ENCODE measurements around the gene CDC42.

CDC42 gene

DNA sequence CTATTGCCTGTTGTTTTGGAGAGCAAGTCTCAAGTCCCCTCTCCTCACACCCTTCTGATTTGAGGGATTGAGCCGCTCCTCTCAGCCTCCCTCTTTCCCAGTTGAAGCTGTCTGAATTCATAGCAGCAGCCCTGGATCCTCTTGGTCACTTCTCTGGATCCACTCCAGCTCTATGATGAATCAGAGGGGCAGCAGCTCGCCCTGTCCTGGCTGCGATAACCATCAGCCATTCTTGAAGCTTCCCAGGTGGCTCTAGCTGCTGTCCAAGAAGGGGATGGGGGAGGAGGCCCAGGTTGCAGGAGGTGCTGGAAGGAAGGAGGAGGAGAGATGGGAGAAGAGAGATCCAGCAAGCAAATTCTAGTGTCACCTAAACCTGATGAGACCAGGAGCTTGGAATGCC, 59.1 kb downstream of the CDC42 start:
- no peak for DNase-seq

DNA sequence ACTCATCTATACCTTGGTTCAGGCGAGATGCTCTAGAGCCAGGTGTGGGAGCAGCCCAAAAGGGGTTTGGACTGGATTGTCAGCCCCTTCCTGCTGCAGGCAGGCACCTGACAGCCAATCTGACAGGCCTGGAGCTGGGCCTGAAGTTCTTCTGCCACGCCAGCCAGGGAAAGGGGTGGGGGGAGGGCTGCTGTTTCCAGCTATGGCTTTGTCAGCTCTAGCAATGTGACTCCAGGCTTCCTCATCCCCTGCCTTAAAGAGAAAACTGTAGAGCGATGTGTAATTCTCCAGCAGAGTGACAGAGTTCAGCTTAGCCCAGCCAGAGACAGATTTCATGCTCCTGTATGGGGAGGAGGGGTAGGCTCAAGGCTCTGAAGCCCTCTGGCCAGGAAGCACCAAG, 60.0 kb downstream of the CDC42 start:
- DNase-seq, result no peak

DNA sequence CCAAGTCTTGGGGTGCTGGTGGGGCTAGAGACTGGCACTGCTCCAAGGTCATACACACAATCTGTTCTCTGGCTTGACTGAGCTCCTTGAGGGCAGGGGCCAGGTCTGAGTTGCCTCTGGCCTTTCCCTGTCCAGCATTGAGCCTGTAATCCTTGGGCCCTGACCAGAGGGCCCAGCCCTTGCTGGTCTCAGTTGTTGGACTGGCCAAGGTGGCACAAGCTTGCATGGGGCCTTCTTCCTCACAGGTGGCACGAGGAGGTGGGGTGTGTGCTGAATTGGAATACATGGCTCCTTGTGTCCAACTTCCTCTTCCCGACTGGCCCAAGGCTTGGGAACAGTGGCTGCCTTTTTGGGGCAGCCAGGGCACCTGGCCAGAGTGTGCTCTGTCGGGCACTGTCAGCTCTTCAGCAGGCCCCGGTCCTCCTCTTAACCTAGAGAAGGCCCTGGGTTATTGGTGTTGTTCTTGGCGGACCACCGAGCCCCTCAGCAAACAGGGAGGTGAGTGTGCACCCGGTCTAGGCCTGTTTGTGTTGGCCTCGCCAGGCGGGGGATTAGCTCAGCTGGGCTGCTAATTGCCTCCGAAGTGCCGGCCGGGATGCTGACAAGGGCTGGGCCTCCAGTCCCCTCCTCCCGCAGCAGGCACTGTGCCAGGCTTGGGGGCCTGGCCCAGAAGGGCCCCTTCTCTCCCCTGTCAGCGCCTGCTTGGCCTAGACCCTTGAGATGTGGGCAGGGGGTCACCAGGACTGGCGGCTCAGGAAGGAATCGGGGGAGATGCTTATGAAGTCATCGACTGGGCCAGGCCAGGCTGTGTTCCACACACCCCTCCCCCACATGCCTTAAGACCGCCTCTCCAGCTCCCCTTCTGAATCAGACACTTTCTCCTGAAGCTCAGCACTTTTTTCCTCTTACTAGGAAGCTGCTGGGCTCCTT, 61.8 kb downstream of the CDC42 start:
- no peak for DNase-seq

DNA sequence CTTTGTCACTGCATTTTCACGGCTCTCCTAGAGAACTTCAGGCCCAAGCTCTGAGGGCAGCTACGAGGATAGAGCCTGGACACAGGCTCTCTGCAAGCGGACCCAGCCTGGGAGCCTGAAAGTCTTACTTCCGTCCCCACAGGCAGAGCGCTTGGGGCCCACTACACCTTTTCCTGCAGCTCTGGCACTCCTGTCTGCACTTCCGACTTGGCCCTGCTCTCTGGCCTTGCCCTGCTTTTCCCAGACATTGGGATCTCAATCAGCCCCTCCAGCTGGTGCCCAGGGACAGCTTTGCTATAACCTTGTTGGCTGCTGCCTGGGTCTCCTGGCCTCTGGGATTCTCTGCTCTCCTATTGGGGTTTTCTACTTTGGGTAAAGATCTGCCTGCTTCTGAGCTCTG, 62.8 kb downstream of the CDC42 start:
- no peak for DNase-seq

DNA sequence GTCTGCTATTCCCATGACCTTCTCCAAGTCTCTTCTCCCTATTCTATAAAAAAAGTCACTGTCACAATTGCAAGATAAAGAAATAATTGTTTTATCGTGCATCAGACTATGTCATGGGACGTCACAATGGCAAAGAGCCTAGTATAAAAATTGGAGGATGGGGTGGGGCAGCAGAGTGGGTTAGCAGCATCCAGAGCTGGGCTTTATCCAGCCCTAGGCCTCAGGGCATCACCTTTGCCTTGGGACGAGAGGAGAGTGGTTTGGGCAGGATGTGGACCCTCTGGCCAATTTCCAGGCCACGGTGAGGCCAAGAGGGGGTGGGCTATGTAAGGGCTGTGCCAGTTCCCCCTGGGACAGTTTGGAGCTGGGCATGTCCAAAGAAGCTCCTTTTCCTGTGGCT, 64.7 kb downstream of the CDC42 start:
- DNase-seq, result no peak

DNA sequence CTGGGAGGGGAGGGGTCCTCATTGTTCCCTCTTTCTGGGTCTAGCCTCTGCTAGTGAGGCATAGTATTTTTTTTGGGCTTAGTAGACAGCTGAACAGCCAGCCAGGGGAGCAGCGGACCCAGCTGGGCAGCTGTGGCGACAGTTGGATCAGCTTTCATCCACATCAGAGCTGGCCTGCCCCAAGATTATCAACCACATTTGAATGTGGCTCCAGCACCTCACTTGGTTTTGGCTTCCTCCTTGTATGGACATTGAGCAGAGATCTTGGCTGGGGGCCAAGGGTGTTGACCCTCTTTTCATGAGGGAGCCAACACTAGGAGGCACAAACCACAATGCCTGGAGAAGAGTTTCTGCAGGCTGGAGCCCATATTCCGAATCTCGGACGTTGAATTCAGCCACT, 65.3 kb downstream of the CDC42 start:
- no peak for DNase-seq

DNA sequence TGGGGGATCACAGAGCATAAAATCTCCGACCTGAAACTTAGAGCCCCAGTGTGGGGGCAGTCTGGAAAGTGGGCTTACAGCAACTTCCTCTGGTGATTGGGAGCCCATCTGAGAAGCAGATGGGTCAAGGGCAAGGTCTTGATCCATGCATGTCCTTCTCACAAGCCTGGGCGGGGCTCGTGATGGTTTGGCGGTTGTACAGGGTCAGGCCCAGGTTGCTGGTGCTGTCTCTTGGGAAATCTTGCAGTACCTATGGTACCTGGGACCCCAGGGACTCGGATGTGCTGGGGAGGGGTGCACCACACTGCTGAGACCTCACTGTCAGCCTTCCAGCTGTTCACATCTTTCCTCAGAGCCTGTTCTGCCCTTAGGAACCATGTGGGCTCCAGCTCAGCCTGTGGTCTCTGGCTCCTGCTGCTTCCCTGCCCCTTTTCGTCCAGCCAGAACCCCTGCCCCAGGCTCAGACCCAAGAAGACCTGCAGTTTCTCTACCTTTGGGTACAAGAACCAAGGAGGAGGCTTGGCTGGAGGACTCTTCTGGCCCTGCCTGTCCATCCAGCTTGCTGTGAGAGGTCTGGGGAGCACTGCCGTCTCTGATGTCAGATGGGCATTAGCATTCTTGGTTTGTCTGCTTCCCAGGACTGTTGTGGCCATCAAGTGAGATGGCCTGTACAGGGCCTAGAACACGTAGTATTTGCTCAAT, 65.9 kb downstream of the CDC42 start:
- DNase-seq, result no peak

DNA sequence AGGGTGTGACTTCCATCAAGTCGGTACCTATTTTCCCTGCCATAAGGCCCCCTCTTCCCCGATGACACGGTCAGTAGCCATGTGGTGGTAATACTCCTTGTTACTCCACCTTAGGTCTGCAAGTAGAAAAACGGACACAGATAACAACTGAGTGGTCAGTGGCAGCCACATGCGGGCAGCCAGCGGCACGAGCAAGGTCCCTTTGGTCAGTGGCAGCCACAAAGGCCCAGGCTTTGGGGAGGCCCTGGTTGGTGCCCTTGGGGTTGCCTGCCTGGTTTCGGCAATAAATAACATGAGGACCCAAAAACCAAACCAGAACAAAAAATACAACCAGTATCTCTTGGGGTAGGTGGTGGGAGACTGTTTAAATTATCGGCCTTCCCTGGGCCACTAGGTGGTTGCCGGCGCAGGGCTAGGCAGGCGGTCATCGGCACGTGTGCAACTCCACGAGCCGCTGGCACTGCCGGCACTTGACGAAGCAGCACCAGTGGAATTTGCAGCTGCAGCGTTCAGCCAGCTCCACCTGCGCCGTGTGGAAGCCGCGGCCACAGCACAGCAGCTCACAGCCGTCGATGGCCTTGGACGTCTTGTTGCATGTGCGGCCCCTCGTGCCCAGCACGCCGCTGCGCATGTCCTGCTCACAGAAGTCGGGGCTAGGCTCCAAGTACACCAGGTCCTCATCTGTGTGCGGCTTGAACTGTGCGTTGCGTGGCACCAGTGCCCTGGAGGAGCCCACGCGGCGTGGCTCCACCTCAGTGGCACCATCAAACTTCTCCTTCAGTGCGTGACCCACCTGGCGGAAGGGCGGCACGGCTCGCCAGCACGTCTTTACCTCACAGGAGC, 67.3 kb downstream of the CDC42 start:
- no peak for DNase-seq

DNA sequence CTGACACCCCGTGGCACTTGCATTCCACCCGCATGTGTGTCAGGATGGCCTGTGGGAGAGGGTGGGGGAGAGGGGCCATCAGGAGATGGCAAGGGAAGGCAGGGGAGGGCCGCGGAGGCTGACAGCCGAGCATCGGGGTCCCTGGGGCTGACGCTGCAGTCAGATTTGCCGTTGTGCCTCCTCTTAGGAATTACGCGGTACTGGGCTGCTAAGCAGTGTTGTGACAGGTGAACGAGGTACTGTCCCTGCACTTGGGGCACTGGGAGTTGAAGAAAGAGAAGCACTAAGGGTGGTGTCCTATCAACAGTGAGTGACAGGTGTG, 67.9 kb downstream of the CDC42 start:
- no peak for DNase-seq

DNA sequence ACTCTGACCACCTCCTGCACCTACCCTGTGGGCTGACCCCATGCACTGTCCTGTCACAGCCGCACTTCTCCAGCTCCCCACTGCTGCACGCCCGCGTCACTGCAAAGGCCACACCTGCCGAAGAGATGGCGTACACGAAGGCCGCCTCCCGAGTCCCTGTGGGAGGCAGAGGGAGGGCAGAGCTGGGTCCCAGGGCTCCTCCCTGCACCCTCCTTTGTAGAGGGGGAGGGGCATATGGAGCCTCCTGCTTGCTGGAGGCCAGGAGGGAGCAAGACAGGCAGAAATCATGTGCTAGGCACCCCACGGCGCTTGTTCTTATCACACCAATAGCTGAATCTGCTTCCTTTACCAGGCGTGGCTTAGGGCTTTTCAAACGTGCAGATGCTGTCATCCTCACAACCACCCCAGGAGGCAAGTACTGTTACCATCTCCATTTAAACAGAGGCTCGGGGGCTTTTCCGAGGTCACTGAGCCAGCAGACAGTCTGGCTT, 69.0 kb downstream of the CDC42 start:
- no peak for DNase-seq

DNA sequence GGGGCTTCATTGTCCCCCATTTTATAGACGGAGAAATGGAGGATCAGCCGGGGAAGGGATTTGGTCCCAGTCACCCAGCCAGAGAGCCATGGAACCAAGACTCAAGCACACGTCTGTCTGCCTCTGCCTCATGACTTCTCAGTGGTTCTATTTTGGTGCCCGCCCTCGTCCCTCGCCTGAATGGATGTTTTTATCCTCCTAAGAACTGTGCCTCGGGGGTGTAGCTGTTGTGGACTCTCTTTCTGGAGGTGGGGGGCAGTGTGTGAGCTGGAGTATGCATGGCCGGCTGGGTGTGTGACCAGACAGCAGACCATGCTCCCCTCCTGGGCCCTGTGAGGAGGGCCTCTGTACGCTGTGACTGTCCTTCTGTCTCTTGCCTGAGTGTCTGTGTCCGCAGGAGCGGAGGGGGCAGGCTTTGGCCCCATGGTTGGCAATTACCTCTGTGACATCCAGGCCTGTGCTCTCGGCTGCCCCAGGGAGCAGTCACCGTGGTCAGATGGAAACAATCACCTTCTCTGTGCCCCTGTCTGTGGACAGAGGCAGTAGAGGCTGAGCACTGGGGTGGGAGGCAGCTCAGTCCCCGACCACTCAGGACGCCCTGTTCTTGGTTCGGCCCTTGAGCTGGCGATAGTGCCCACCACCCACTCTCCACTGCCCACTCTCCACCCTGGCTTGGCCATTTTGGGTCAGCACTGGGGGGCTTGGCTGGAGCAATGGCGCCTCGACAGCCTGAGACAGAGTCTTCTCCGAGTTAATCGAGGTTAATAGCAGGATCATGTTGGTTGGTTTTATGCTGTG, 70.0 kb downstream of the CDC42 start:
- no peak for DNase-seq

DNA sequence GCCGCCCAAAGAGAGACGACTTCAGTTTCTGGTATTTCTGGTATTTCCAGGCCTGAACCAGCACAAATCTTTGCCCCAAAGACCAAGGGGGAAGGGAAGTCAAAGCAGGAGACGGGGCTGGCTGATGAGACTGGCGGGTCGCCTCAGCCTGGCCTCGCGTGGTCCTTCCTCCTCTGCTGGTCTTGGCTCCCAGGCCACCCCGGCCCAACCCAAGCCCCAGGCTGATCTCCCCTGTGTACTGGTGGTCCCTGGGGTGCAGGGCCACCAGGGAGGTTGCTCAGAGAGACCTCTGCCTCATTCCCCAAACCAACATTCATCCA, 70.5 kb downstream of the CDC42 start:
- DNase-seq, result no peak

DNA sequence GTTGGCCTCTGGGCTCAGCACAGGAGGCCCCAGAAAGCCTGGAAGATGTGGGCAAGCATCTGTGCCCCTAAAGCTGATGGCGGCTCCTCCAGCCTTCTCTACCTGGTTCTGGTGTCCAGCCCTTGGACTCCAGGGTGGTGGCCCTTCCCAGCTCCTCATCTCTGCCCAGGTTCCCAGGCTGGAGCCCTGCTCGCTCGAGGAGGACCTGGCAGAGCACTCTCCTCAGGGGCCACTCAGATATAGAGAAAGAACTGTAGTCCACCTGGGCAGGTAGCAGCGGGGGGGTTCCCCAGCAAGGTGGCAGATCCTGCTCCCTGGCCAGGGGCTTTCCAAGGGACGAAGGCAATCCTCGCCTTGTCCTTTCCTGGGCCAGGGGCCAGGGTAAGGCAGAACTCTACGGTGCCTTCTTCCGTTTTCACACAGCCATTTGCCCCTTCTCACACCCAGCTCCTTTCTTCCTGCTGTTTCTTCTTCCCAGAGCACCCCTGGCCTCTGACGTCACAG, 71.4 kb downstream of the CDC42 start:
- DNase-seq, result no peak

DNA sequence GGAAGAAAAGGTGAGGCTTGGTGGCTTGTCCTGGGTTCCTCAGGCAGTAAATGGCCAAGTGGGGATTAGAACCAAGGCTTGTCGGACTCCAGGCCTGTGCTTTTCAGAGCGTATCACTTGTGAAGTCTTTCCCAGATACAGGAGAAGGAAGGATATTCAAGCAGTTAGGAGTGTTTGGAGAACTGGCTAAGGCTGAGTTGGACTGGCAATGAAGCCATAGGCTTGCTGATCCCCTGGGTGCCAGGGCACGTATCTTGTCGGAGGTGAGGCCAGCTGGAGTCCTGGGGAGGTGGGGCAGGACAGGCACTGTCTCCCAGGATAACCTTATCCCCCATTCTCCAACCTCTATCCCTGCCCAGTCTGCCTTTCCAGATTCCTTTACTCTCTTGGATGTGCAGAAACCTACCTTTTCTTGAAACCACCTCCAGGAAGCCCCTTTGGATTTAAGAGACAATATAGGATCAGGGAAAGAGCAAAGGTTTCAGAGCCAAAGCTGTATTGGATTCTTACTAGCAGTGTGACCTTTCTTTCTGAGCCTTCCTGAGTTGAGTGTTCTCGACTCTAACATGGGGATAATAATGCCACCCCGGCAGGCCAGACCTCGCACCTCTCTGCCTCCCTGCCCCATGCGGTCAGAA, 72.2 kb downstream of the CDC42 start:
- DNase-seq, result no peak

DNA sequence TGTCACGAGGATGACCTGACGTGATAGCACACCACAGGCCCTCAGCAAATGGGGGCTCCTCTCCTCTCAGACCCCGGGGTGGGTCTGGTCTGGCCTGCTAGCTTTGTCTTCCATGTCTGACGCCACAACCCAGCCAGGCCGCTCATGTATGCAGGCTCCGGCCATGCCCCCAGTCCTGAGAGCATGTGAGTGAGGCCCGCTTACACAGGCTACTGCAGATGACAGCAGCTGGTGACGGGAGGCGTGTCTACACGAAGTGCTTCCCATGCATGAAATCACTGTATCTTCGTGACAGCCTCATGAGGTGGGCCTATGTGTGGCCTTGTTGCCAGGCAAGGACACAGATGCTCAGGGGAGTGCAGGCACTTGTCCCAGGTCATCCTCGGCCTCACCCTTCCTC, 74.0 kb downstream of the CDC42 start:
- DNase-seq, result no peak

DNA sequence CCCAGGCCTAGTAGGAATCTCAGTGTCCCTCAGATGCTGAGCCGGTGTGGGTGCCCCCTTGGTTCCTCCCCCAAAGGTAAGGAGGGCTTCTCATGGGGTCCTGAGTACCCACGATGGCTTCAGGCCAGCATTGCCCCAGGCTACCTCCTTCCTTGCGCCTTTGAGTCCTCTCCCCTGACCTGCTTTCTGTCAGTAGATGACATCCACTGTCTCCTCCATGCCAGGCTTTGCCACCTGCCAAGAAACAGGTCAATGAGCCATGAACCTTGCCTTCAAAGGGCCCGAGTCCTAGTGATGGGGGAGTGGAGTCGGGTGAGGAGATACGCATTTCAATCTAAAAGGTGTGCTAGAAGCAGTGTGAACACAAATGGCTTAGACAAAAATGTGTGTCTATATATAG, 74.7 kb downstream of the CDC42 start:
- no peak for DNase-seq

DNA sequence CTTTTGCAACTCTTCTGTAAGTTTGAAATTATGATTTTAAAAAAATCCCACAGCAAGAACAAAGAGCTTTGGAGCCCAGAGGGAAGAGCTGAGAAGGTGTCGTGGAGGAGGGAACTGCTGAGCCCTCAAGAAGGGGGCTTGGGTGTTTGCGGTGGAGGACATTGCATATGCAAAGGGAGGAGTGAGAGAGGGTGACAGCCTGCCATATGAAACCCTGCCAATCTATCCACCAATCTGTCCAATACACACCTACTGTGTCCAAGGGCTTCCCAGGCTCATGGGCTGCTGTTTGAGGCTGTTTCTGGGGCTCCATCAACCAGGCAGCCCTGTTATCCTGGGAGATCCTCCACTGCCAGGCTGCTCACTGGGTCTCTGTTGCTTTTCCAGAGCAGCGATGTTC, 75.2 kb downstream of the CDC42 start:
- no peak for DNase-seq

DNA sequence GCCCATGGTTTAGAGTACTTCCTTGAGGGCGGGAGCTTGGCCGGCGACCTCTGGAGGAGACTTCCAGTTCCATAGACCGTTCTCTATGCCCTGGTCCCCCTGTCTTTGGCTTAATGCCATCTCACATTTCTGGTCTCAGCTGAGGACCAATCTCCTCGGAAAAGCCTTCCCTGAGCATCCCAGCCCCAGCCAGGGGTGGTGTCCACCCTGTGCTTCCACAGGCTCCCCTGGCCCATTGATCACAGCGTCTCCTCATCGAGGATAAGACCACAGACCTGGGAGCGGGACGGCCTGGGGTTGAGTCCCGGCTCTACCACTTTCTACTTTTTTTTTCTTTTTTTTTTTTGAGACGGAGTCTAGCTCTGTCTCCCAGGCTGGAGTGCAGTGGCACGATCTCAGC, 75.9 kb downstream of the CDC42 start:
- no peak for DNase-seq

DNA sequence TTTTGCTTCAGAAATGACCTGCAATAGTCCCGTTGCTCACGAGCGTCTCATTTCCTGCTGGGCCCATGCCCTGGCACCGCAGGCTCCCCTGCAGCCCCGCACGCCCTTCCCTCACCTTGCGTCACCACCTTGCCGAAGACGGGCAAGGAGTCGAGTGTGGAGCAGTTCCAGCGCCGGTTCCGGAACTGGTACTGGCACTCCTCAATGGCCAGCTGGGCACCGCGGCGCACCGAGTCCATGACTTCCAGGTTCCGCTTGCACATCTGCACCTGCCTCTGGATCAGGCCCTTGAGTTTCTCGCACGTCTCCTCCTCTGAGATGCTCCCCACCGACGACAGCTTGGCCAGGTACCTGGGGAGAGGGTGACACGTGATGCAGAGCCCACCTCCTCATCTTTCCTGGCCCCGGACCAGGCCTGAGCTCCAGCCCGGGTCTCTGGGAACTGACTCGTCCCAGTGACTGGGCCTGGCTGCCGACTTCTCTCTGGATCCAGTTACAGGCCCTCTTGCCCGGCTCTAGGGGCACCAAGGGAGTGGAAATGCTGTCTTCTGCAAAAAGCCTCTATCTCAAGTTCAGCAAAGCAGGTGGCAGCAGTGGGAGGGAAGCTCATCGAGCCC, 77.1 kb downstream of the CDC42 start:
- no peak for DNase-seq

DNA sequence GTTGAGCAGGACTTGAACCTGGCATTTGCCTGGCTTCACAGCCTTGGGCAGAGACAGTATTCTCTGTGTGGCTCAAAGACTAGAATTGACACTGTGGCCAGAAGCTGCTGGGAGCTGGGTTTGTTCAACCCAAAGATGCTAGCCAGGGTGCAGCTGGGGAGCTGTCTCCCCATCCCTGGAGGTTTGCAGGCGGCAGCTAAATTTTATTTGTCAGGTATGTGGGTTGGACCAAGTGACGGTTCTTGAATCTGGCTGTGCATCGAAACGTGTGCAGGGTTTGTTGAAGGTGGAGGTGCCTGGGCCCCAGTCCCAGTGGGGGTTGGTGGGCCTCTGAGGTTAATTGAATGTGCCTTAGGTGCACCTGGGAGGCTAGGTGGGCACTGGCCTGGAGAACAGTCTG, 78.6 kb downstream of the CDC42 start:
- DNase-seq, result no peak

DNA sequence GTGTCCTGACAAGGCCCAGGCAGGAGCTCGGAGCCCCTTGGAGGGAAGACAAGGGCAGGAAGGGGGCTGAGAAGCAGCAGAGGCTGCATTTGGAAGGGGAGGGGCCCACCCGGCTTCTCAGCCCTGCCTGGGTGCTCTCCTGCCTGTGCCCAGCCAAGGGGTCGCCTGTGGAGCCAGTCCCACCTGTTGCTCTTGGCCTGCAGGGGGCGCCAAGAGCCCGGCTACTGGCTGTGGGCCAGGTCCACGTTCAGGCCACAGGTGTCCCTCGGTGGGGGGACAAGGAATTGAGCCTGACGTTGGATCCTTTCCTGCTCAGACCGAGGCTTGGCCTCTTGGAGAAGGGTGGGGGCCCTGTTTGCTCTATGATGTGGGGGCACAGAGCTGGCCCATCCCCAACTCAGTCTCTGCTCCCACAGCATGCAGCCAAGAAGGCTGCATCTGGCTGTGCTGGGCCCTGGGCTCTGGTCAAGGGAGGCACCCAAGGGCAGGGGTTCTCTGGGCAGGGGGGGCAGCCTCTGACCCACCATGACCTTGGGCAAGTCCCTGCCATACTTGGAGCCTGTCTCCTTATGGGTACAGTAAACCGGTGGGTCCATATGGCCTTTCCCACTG, 79.5 kb downstream of the CDC42 start:
- no peak for DNase-seq
